ACHN (cell line): ENCODE results near the gene LNX1.
"Not testable (repeated sequence)": the region's sequence is repeated elsewhere in the genome, so short reads cannot be mapped to it uniquely, and the experiment has no call there.

ENCODE experiments used
- DNase-seq: peaks from one replicate; pipeline ENCODE4 v3.0.0-alpha.2; 2015
- in situ Hi-C: cut with HindIII; loops from 2 replicates; pipeline ENCODE4 v1.10.0; 2017; ENCODE audit warnings: low sequenced_read_pairs, low pct_ligation_motif_present, low pct_unique_long_range_greater_than_20kb

LNX1 gene

GRCh38 chr4:53485658-53486040, 105.6 kb downstream of the LNX1 start:
- no peak for DNase-seq
- in situ Hi-C loops = no loop called here

GRCh38 chr4:53484911-53485657, 106.2 kb downstream of the LNX1 start:
- in situ Hi-C loops = no loop called here
- no peak for DNase-seq

GRCh38 chr4:53483250-53483649, 108.0 kb downstream of the LNX1 start:
- DNase-seq = no peak
- in situ Hi-C loops = no loop called here

- in situ Hi-C loops = no loop called here
- no peak for DNase-seq
Measured at GRCh38 chr4:53481586-53481985, 109.7 kb downstream of the LNX1 start.

- in situ Hi-C loops = no loop called here
- DNase-seq = no peak
Measured at GRCh38 chr4:53480909-53481308, 110.4 kb downstream of the LNX1 start.

GRCh38 chr4:53479736-53480525, 111.4 kb downstream of the LNX1 start:
- no peak for DNase-seq
- in situ Hi-C loops = no loop called here

GRCh38 chr4:53478671-53479456, 112.4 kb downstream of the LNX1 start:
- in situ Hi-C loops = no loop called here
- DNase-seq = no peak

GRCh38 chr4:53477636-53478035, 113.7 kb downstream of the LNX1 start:
- no peak for DNase-seq
- in situ Hi-C loops = no loop called here

GRCh38 chr4:53477038-53477565, 114.2 kb downstream of the LNX1 start:
- no peak for DNase-seq
- in situ Hi-C loops = no loop called here

- in situ Hi-C loops = no loop called here
- DNase-seq = no peak
Measured at GRCh38 chr4:53476232-53477037, 114.9 kb downstream of the LNX1 start.

GRCh38 chr4:53466576-53466975, 124.7 kb downstream of the LNX1 start:
- in situ Hi-C loops, DNase-seq: not testable (repeated sequence)

GRCh38 chr4:53465891-53466290, 125.4 kb downstream of the LNX1 start:
- in situ Hi-C loops = no loop called here
- no peak for DNase-seq

- DNase-seq = no peak
- in situ Hi-C loops = no loop called here
Measured at GRCh38 chr4:53465281-53465680, 126.0 kb downstream of the LNX1 start.

GRCh38 chr4:53463340-53463739, 127.9 kb downstream of the LNX1 start:
- DNase-seq = no peak
- in situ Hi-C loops = no loop called here

- no peak for DNase-seq
- in situ Hi-C loops = no loop called here
Measured at GRCh38 chr4:53461244-53461643, 130.0 kb downstream of the LNX1 start.

- peak; percentile 49 for DNase-seq
- in situ Hi-C loops = no loop called here
Measured at GRCh38 chr4:53459548-53459947, 131.7 kb downstream of the LNX1 start.

GRCh38 chr4:53456178-53456577, 135.1 kb downstream of the LNX1 start:
- in situ Hi-C loops = no loop called here
- no peak for DNase-seq

GRCh38 chr4:53455766-53456165, 135.5 kb downstream of the LNX1 start:
- in situ Hi-C loops = no loop called here
- DNase-seq = no peak
